Neuronal stem cell (in vitro differentiated cells): ENCODE measurements around the gene PSME2.

Experiments used
- DNase-seq: peaks from one replicate; pipeline ENCODE4 v3.0.0-alpha.2; 2013; ENCODE audit warnings: low spot score
- H2AFZ ChIP-seq: one replicate; pipeline ENCODE4 v1.6.1; 2013; ENCODE audit warnings: mild to moderate bottlenecking, low read length, inconsistent platforms
- H2AK5ac ChIP-seq: 2 replicates; pipeline ENCODE4 v1.6.1; 2013; ENCODE audit warnings: low read depth, mild to moderate bottlenecking, inconsistent platforms, low read length, moderate library complexity, mixed read lengths
- H2BK120ac ChIP-seq: 2 replicates; pipeline ENCODE4 v1.6.1; 2013; ENCODE audit warnings: low read depth, mild to moderate bottlenecking, inconsistent platforms, low read length, moderate library complexity, mixed read lengths
- H2BK12ac ChIP-seq: one replicate; pipeline ENCODE4 v1.6.1; 2013; ENCODE audit warnings: low read length, inconsistent platforms
- H2BK15ac ChIP-seq: 2 replicates; pipeline ENCODE4 v1.6.1; 2013; ENCODE audit warnings: mild to moderate bottlenecking, low read length, inconsistent platforms, mixed read lengths
- H2BK5ac ChIP-seq: one replicate; pipeline ENCODE4 v1.6.1; 2013; ENCODE audit warnings: inconsistent platforms, mild to moderate bottlenecking, low read length, moderate library complexity
- H3K14ac ChIP-seq: one replicate; pipeline ENCODE4 v1.6.1; 2013; ENCODE audit warnings: low read length, inconsistent platforms
- H3K18ac ChIP-seq: 2 replicates; pipeline ENCODE4 v1.6.1; 2013; ENCODE audit warnings: low read length, inconsistent platforms
- H3K23ac ChIP-seq: 2 replicates; pipeline ENCODE4 v1.6.1; 2013; ENCODE audit warnings: low read depth, mild to moderate bottlenecking, mixed read lengths, low read length, inconsistent platforms; ENCODE audit not compliant: poor library complexity
- H3K27ac ChIP-seq: replicated peaks from 3 replicates; pipeline ENCODE4 v1.5.1; 2013; ENCODE audit warnings: low read length, inconsistent platforms
- H3K27me3 ChIP-seq, 3 experiments: 2 replicates each; pipeline ENCODE4 v1.6.1; 2013; ENCODE audit warnings: low read length in 3 of 3, mild to moderate bottlenecking in 2 of 3, inconsistent platforms in 1 of 3, low read depth in 1 of 3, mixed read lengths in 1 of 3, moderate library complexity in 1 of 3; ENCODE audit not compliant: control insufficient read depth in 3 of 3, insufficient read depth in 3 of 3
- H3K36me3 ChIP-seq, 2 donors: replicated peaks in 1 of 2; 2 replicates each; pipeline ENCODE4 v1.6.1; 2013; ENCODE audit warnings: low read length in 2 of 2; ENCODE audit not compliant: control insufficient read depth in 2 of 2, insufficient read depth in 2 of 2
- H3K4ac ChIP-seq: 2 replicates; pipeline ENCODE4 v1.6.1; 2013; ENCODE audit warnings: inconsistent platforms, mild to moderate bottlenecking, low read length, moderate library complexity
- H3K4me1 ChIP-seq, 2 donors: 1 replicate in 1 of 2; 2 replicates in 1 of 2; pipeline ENCODE4 v1.6.1; 2013; ENCODE audit warnings: low read length in 2 of 2, low read depth in 1 of 2; ENCODE audit not compliant: control insufficient read depth in 2 of 2, insufficient read depth in 1 of 2
- H3K4me2 ChIP-seq: one replicate; pipeline ENCODE4 v1.6.1; 2013; ENCODE audit warnings: mild to moderate bottlenecking, low read length, inconsistent platforms; ENCODE audit not compliant: insufficient read depth, poor library complexity, severe bottlenecking
- H3K4me3 ChIP-seq, 2 donors: 2 replicates each; pipeline ENCODE4 v1.5.1; 2013; ENCODE audit warnings: low read length in 2 of 2, mild to moderate bottlenecking in 2 of 2, inconsistent platforms in 1 of 2, moderate library complexity in 1 of 2
- H3K79me1 ChIP-seq: one replicate; pipeline ENCODE4 v1.6.1; 2013; ENCODE audit warnings: low read depth, mild to moderate bottlenecking, inconsistent platforms, low read length, moderate library complexity
- H3K9ac ChIP-seq: one replicate; pipeline ENCODE4 v1.6.1; 2013; ENCODE audit warnings: mild to moderate bottlenecking, low read depth, low read length, inconsistent platforms; ENCODE audit not compliant: poor library complexity
- H3K9me3 ChIP-seq, 2 donors: replicated peaks in 1 of 2; 2 replicates each; pipeline versions ENCODE3 to v1.6.1; 2013; ENCODE audit warnings: low read length in 2 of 2, mild to moderate bottlenecking in 2 of 2, inconsistent platforms in 1 of 2, low read depth in 1 of 2, mixed read lengths in 1 of 2, moderate library complexity in 1 of 2; ENCODE audit not compliant: control insufficient read depth in 2 of 2, insufficient read depth in 1 of 2
- H4K8ac ChIP-seq: one replicate; pipeline ENCODE4 v1.6.1; 2013; ENCODE audit warnings: low read depth, mild to moderate bottlenecking, inconsistent platforms, low read length, moderate library complexity
- H4K91ac ChIP-seq: one replicate; pipeline ENCODE4 v1.6.1; 2013; ENCODE audit warnings: low read length, low read depth, mild to moderate bottlenecking, inconsistent platforms; ENCODE audit not compliant: poor library complexity
- WGBS, 2 donors: extraction: QIAGEN DNeasy Blood & Tissue Kit; methylation state at CpG; one replicate each; pipeline ENCODE4 v1.1.7; 2013; ENCODE audit warnings: missing lambda C conversion rate in 2 of 2, mixed read lengths in 1 of 2; ENCODE audit not compliant: insufficient read length in 2 of 2, insufficient replicate concordance in 1 of 2; ENCODE audit errors: extremely low coverage in 2 of 2; 5-methylcytosine and 5-hydroxymethylcytosine counted together

PSME2 gene

DNA sequence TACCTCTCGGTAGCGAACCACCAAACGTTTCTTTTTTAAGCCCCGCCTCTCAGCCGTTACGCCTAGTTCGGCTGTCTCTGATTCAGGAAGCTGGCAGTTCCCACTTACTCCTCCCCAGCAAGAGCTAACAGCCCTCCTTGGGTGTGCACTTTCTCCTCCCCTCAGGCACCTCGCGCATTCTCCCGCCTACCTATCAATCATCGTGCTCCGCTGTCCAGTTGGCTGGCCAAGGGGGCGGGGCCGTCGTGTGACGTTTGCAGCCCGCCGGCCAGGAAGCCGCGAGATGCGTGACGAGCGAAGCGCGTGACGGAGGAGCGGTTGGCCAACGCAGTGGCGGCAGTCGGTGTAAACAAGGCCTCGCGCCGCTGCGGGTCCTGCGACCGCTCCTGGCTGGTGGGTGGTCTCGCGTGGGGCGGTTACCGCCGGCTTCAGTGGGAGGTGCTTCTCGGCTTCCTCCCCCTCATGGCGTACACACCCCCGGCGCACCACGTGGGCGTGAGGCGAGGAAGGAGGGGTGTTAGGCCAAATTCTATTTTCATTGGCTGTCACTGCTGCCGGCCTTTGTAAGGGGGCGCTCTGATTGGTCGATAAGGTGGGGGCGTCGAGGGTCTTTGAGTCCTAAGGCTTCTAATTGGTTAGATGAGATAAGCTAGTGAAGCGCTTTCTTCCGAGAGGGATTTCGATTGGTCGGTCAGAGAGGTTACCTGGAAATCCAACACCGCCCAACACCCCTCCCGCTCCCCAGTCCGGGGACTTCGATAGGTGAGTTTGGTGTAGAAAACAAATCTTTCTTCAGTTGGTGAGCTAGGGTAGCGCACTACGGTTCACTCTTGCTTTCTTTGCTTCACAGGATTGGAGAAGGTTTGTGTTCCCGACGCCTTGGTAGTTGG is 31.6 kb downstream of the PSME2 start, which contains the start of the genes DCAF11 and NRL:
DCAF11 (plus strand) TSS at position 246 of the 890 bp plus-strand sequence. CDS start 818 bp downstream, outside the sequence.
NRL (minus strand) TSS at position 418 of the 890 bp plus-strand sequence. CDS start 32,101 bp downstream, outside the sequence.
- Histone ChIP-seq H2BK12ac (peak within 1 kb of the TSS; percentile 100), H3K14ac (peak within 1 kb of the TSS; percentile 97), H3K36me3 (peaks cover 13 to 39% of the 10 kb centered on the region in 2 donors), H2BK5ac (peak within 1 kb of the TSS; percentile 96), H4K8ac (peak within 1 kb of the TSS; percentile 86), H3K23ac (peak within 1 kb of the TSS; percentile 98), H3K4me1 (peaks cover 4 to 8% of the 10 kb centered on the region in 2 donors), H3K79me1 (no peaks in the 10 kb centered on the region), H3K9me3 (no peaks in the 10 kb centered on the region), H2BK15ac (peak within 1 kb of the TSS; percentile 87), H3K27me3 (no peaks in the 10 kb centered on the region), H2BK120ac (peak within 1 kb of the TSS; percentile 93), H3K4me3 (peak within 1 kb of the TSS; percentile 75 to 88), H2AK5ac (peak within 1 kb of the TSS; percentile 82), H3K18ac (peak within 1 kb of the TSS; percentile 100), H3K4me2 (peak within 1 kb of the TSS; percentile 91), H2AFZ (peak within 1 kb of the TSS; percentile 96), H3K4ac (no peak within 1 kb of the TSS), H3K27ac (peak within 1 kb of the TSS; percentile 98), H4K91ac (peak within 1 kb of the TSS; percentile 96), H3K9ac (peak within 1 kb of the TSS; percentile 94)
- no CpG with 5 or more reads among the region's 65 CpGs for WGBS, 2 donors
- DNase-seq = peak; percentile 99

DNA sequence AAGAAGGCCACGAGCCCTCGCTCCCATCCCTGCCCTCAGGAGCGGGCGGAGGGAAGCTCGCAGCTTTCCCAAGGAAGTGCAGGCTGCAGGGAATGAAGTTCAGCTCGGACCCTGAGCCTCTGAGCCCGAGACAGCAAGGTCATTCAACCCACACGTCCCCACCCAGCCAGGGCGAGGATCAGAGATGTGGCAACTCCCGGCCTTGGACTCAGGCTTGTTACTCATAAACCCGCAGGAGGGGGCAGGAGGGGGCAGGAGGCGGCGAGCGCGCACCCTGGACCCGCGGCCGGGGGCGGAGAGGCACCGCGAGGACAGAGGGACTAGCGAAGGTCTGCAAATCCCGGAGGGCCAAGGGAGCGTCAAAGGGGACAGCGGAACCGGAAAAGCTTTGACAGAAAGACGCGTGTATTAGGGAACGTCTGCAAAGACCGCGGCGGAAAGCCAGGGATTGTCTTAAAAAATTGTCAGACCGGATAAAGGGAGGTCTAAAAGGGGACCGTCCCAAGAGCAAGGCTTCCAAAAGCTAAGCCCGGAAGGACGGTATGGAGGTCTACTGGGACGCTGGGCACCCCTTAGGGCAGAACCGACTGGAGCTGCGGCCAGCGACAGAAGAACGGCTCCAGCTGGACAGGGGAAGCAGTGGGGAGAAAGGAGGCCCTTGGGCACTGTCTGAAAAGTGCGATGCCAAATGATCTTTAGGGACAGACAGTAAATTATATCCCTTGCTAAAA is 32.4 kb downstream of the PSME2 start:
- Histone ChIP-seq H3K9me3 (no peaks in the 10 kb centered on the region), H3K27me3 (no peaks in the 10 kb centered on the region), H3K14ac (peak overlapping the region; percentile 31), H3K4me1 (peaks cover 4 to 8% of the 10 kb centered on the region in 2 donors), H3K79me1 (no peaks in the 10 kb centered on the region), H3K4ac (no peak overlapping the region), H3K36me3 (peaks cover 6 to 31% of the 10 kb centered on the region in 2 donors), H3K27ac (peak overlapping the region; percentile 98), H3K18ac (peak overlapping the region; percentile 99), H2AFZ (peak overlapping the region; percentile 96), H3K9ac (peak overlapping the region; percentile 94), H4K91ac (peak overlapping the region; percentile 96), H2BK12ac (no peak overlapping the region), H3K23ac (peak overlapping the region; percentile 98), H2BK15ac (peak overlapping the region; percentile 55), H3K4me3 (peak overlapping the region; percentile 75 to 85), H2BK120ac (peak overlapping the region; percentile 19), H3K4me2 (peak overlapping the region; percentile 91), H2BK5ac (peak overlapping the region; percentile 96), H2AK5ac (peak overlapping the region; percentile 82), H4K8ac (no peak overlapping the region)
- WGBS, 2 donors = no CpG with 5 or more reads among the region's 42 CpGs
- peak; percentile 81 for DNase-seq

DNA sequence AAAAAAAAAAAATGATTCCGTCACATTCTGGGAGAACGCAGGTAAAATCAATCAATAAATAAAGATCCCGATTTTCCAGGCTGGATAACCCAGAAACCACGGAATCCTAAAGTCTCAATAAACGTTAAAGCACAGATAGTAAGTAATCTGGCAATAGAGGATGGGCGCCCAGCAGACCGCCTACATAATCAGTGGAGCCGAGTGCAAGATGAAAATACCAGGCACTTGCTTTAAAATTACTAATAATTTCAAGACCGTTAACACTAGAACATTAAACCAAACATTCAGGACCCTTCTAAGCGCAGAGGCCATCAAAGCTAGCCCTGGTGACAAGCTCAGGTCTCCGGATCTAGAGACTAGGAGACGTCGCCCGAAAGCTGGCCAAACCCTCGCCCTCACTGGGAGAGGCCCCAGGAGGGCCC is 33.0 kb downstream of the PSME2 start:
- Histone ChIP-seq H3K36me3 (peaks cover 2 to 25% of the 10 kb centered on the region in 2 donors), H3K4me2 (peak overlapping the region; percentile 91), H3K9ac (peak overlapping the region; percentile 94), H2BK15ac (peak overlapping the region; percentile 55), H2AFZ (peak overlapping the region; percentile 96), H2BK120ac (peak overlapping the region; percentile 19), H2BK5ac (peak overlapping the region; percentile 96), H4K91ac (peak overlapping the region; percentile 96), H2BK12ac (no peak overlapping the region), H3K18ac (peak overlapping the region; percentile 97), H3K4me3 (peak overlapping the region; percentile 75 to 85), H2AK5ac (peak overlapping the region; percentile 82), H3K4me1 (peaks cover 4 to 8% of the 10 kb centered on the region in 2 donors), H3K79me1 (no peaks in the 10 kb centered on the region), H3K27ac (peak overlapping the region; percentile 98), H3K14ac (peak overlapping the region; percentile 31), H3K27me3 (no peaks in the 10 kb centered on the region), H3K4ac (no peak overlapping the region), H4K8ac (no peak overlapping the region), H3K23ac (peak overlapping the region; percentile 98), H3K9me3 (no peaks in the 10 kb centered on the region)
- no CpG with 5 or more reads among the region's 15 CpGs for WGBS, 2 donors
- DNase-seq = no peak
